A549 (cell line): ENCODE results near the gene MIA2.

Experiments used
- EP300 ChIP-seq, 2 experiments: fragments of >200 bp; sonication (Bioruptor Twin); formaldehyde crosslinking; IDR thresholded peaks; 2 replicates in 1 of 2; 3 replicates in 1 of 2; pipeline ENCODE4 v1.6.1; 2016 to 2017
- FOSL2 ChIP-seq, 2 experiments: fragments of 450-650 bp in 1 of 2; fragments of >200 bp in 1 of 2; sonication (Bioruptor Twin) in 1 of 2; formaldehyde crosslinking; IDR thresholded peaks; 2 replicates each; pipeline versions ENCODE4 v1.5.0 to v1.6.1; 2016 to 2020; ENCODE audit warnings: mild to moderate bottlenecking in 1 of 2, moderate library complexity in 1 of 2
- HOXA7 ChIP-seq: fragments of 250-450 bp; sonication (Bioruptor Pico); IDR thresholded peaks from 2 replicates; pipeline ENCODE4 v1.5.0; 2020; ENCODE audit warnings: mild to moderate bottlenecking, moderate library complexity
- SREBF2 ChIP-seq: fragments of 450-650 bp; IDR thresholded peaks from 2 replicates; pipeline ENCODE4 v1.6.1; 2014; ENCODE audit warnings: mild to moderate bottlenecking, moderate library complexity
- TF ChIP-seq, protein P1 (sequence below): fragments of 200-600 bp; sonication (generic); IDR thresholded peaks from 2 replicates; pipeline ENCODE4 v1.6.1; 2016; ENCODE audit warnings: antibody characterized with exemption, mild to moderate bottlenecking, moderate library complexity
- TF ChIP-seq, protein P2 (sequence below): fragments of >200 bp; sonication (Bioruptor Twin); formaldehyde crosslinking; IDR thresholded peaks from 3 replicates; pipeline ENCODE4 v1.5.1; 2016

DNA sequence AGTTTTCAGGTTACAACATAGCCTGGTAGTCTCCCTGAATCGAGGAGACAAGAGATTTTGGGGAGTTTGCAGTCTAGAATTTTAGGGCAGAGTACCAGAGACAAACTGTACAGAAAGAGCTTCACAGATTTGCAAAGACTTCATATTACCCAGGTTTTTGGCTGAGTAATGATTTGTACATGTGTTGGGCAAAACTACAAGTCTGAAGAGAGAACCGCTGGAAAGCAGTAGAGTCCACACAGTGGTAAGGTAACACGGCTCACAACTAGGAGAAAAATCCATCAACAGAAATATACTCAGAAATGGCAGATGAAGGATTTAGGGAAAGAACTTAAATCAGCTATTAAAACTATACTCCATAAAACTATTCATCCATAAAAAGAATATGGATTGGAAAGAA, 172.8 kb downstream of the MIA2 start:
- no peak for TF ChIP-seq FOSL2 (IDR thresholded peaks at IDR 0.05)
- no peak for TF ChIP-seq FOSL2 (CRISPR knock-in tag; IDR thresholded peaks at IDR 0.05)
- TF ChIP-seq EP300 (IDR thresholded peaks at IDR 0.05), result no peak
- TF ChIP-seq, protein P1, sequence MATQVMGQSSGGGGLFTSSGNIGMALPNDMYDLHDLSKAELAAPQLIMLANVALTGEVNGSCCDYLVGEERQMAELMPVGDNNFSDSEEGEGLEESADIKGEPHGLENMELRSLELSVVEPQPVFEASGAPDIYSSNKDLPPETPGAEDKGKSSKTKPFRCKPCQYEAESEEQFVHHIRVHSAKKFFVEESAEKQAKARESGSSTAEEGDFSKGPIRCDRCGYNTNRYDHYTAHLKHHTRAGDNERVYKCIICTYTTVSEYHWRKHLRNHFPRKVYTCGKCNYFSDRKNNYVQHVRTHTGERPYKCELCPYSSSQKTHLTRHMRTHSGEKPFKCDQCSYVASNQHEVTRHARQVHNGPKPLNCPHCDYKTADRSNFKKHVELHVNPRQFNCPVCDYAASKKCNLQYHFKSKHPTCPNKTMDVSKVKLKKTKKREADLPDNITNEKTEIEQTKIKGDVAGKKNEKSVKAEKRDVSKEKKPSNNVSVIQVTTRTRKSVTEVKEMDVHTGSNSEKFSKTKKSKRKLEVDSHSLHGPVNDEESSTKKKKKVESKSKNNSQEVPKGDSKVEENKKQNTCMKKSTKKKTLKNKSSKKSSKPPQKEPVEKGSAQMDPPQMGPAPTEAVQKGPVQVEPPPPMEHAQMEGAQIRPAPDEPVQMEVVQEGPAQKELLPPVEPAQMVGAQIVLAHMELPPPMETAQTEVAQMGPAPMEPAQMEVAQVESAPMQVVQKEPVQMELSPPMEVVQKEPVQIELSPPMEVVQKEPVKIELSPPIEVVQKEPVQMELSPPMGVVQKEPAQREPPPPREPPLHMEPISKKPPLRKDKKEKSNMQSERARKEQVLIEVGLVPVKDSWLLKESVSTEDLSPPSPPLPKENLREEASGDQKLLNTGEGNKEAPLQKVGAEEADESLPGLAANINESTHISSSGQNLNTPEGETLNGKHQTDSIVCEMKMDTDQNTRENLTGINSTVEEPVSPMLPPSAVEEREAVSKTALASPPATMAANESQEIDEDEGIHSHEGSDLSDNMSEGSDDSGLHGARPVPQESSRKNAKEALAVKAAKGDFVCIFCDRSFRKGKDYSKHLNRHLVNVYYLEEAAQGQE, result no peak
- TF ChIP-seq, protein P2, sequence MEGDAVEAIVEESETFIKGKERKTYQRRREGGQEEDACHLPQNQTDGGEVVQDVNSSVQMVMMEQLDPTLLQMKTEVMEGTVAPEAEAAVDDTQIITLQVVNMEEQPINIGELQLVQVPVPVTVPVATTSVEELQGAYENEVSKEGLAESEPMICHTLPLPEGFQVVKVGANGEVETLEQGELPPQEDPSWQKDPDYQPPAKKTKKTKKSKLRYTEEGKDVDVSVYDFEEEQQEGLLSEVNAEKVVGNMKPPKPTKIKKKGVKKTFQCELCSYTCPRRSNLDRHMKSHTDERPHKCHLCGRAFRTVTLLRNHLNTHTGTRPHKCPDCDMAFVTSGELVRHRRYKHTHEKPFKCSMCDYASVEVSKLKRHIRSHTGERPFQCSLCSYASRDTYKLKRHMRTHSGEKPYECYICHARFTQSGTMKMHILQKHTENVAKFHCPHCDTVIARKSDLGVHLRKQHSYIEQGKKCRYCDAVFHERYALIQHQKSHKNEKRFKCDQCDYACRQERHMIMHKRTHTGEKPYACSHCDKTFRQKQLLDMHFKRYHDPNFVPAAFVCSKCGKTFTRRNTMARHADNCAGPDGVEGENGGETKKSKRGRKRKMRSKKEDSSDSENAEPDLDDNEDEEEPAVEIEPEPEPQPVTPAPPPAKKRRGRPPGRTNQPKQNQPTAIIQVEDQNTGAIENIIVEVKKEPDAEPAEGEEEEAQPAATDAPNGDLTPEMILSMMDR, result no peak
- TF ChIP-seq SREBF2, result no peak
- TF ChIP-seq HOXA7 (CRISPR knock-in tag), result no peak
